Stimulated activated CD4-positive, alpha-beta T cell treated with anti-CD3 and anti-CD28 coated beads, Interleukin-1b, Interleukin-23, amount 100 ng/mL, for 1 hour (primary cell): ENCODE results near the gene TMEM212.
"Not testable (repeated sequence)": the region's sequence is repeated elsewhere in the genome, so short reads cannot be mapped to it uniquely, and the experiment has no call there.

Experiments used
- DNase-seq, 2 donors: peaks; one replicate each; pipeline ENCODE4 v3.0.0-alpha.2; 2020; ENCODE audit warnings: low read depth in 2 of 2

The TMEM212 gene

GRCh38 chr3:171890398-171890797, 47.2 kb downstream of the TMEM212 start:
- DNase-seq: no peak

GRCh38 chr3:171892457-171892856, 49.3 kb downstream of the TMEM212 start:
- no peak for DNase-seq

- no peak for DNase-seq
These were observed 52.1 kb downstream of the TMEM212 start for GRCh38 chr3:171895291-171895690.

- DNase-seq: no peak
These were observed 52.8 kb downstream of the TMEM212 start for GRCh38 chr3:171895900-171896299.

- no peak for DNase-seq
These were observed 53.2 kb downstream of the TMEM212 start for GRCh38 chr3:171896316-171896715.

- DNase-seq: no peak
These were observed 55.0 kb downstream of the TMEM212 start for GRCh38 chr3:171898192-171898591.

GRCh38 chr3:171900446-171900845, 57.3 kb downstream of the TMEM212 start:
- DNase-seq: no peak

- DNase-seq: no peak
These were observed 58.6 kb downstream of the TMEM212 start for GRCh38 chr3:171901615-171902312.

- DNase-seq: no peak
These were observed 61.7 kb downstream of the TMEM212 start for GRCh38 chr3:171904829-171905228.

- DNase-seq: not testable (repeated sequence)
These were observed 63.4 kb downstream of the TMEM212 start for GRCh38 chr3:171906503-171906902.

- DNase-seq: no peak
These were observed 64.0 kb downstream of the TMEM212 start for GRCh38 chr3:171906951-171907676.

- no peak for DNase-seq
These were observed 64.6 kb downstream of the TMEM212 start for GRCh38 chr3:171907761-171908160.

GRCh38 chr3:171908731-171909130, 65.6 kb downstream of the TMEM212 start:
- no peak for DNase-seq
